Progenitor cell of endocrine pancreas (in vitro differentiated cells): Measurements from ENCODE around the gene ATXN1. TPM values are rescaled to one million over a fixed set of nuclear protein-coding genes. Genes with fewer than 3 reads are reported as not detected.

Source experiments
- DNase-seq: peaks from one replicate; pipeline ENCODE4 v3.0.0; 2021; ENCODE audit warnings: low spot score; ENCODE audit not compliant: unreplicated experiment
- H3K27ac Mint-ChIP-seq: 2 replicates; pipeline ENCODE4 v1.8.0; 2021; ENCODE audit warnings: mild to moderate bottlenecking, moderate library complexity, mixed read lengths
- H3K27me3 Mint-ChIP-seq: 2 replicates; pipeline ENCODE4 v1.8.0; 2021; ENCODE audit warnings: mixed read lengths
- H3K36me3 Mint-ChIP-seq: 2 replicates; pipeline ENCODE4 v1.8.0; 2022; ENCODE audit warnings: mixed read lengths; ENCODE audit not compliant: insufficient read depth
- H3K4me1 Mint-ChIP-seq: 2 replicates; pipeline ENCODE4 v1.8.0; 2021; ENCODE audit warnings: low read depth, mixed read lengths
- H3K4me3 Mint-ChIP-seq: 2 replicates; pipeline ENCODE4 v1.8.0; 2021; ENCODE audit warnings: low read depth, mild to moderate bottlenecking, moderate library complexity, mixed read lengths
- H3K9me3 Mint-ChIP-seq: 2 replicates; pipeline ENCODE4 v1.8.0; 2021; ENCODE audit warnings: low read depth, mixed read lengths
- CTCF ChIP-seq: fragments of 200-600 bp; sonication (generic); IDR thresholded peaks from one replicate; pipeline ENCODE4 v1.5.0; 2021; ENCODE audit warnings: antibody characterized with exemption, mild to moderate bottlenecking; ENCODE audit not compliant: unreplicated experiment
- total RNA-seq: library from RNA; stranded (reverse); gene quantifications from 2 replicates; pipeline ENCODE4 v1.2.1, GENCODE V29; 2021

ATXN1 gene
- total RNA-seq, 1 donor from 2014 or later: 35.8 TPM

GRCh38 chr6:16302721-16303552 lies 458.3 kb downstream of the ATXN1 start:
- H3K4me1 Mint-ChIP-seq: no peaks in the 10 kb centered on the region
- H3K27ac Mint-ChIP-seq: no peak overlapping the region
- DNase-seq: no peak
- H3K36me3 Mint-ChIP-seq: peaks cover 11% of the 10 kb centered on the region
- H3K27me3 Mint-ChIP-seq: peaks cover 4% of the 10 kb centered on the region
- TF ChIP-seq CTCF: no peak
- H3K9me3 Mint-ChIP-seq: no peaks in the 10 kb centered on the region
- no peak overlapping the region for H3K4me3 Mint-ChIP-seq

GRCh38 chr6:16301511-16301910 lies 459.7 kb downstream of the ATXN1 start:
- Mint-ChIP-seq H3K9me3 (no peaks in the 10 kb centered on the region), H3K4me1 (no peaks in the 10 kb centered on the region), H3K36me3 (peaks cover 7% of the 10 kb centered on the region), H3K27me3 (peaks cover 4% of the 10 kb centered on the region), H3K4me3 (no peak overlapping the region), H3K27ac (no peak overlapping the region)
- no peak for TF ChIP-seq CTCF
- no peak for DNase-seq

GRCh38 chr6:16299861-16300260 lies 461.4 kb downstream of the ATXN1 start:
- no peak for TF ChIP-seq CTCF
- H3K36me3 Mint-ChIP-seq: peaks cover 2% of the 10 kb centered on the region
- no peak for DNase-seq
- H3K4me1 Mint-ChIP-seq: no peaks in the 10 kb centered on the region
- H3K27ac Mint-ChIP-seq: no peak overlapping the region
- H3K4me3 Mint-ChIP-seq: no peak overlapping the region
- no peaks in the 10 kb centered on the region for H3K9me3 Mint-ChIP-seq
- peaks cover 4% of the 10 kb centered on the region for H3K27me3 Mint-ChIP-seq

GRCh38 chr6:16296061-16296670 lies 465.1 kb downstream of the ATXN1 start:
- peaks cover 7% of the 10 kb centered on the region for H3K27me3 Mint-ChIP-seq
- DNase-seq: no peak
- no peaks in the 10 kb centered on the region for H3K9me3 Mint-ChIP-seq
- no peak for TF ChIP-seq CTCF
- H3K36me3 Mint-ChIP-seq: no peaks in the 10 kb centered on the region
- H3K4me3 Mint-ChIP-seq: no peak overlapping the region
- H3K27ac Mint-ChIP-seq: no peak overlapping the region
- H3K4me1 Mint-ChIP-seq: no peaks in the 10 kb centered on the region

- Mint-ChIP-seq H3K27ac (no peak overlapping the region), H3K4me3 (no peak overlapping the region), H3K27me3 (peaks cover 7% of the 10 kb centered on the region), H3K36me3 (no peaks in the 10 kb centered on the region), H3K9me3 (no peaks in the 10 kb centered on the region), H3K4me1 (no peaks in the 10 kb centered on the region)
- no peak for DNase-seq
- TF ChIP-seq CTCF: no peak
These were observed 465.8 kb downstream of the ATXN1 start for GRCh38 chr6:16295471-16295870.
